Omental fat pad (tissue), 4 donors: ENCODE results near the gene PHACTR3. TPM values are rescaled to one million over a fixed set of nuclear protein-coding genes. Genes with fewer than 3 reads are reported as not detected.

Source experiments
- ATAC-seq: fragments of 150-250 bp; one replicate; pipeline ENCODE4 v1.9.1; 2016; ENCODE audit warnings: mild to moderate bottlenecking, moderate library complexity; ENCODE audit not compliant: low FRiP score
- DNase-seq: peaks from one replicate; pipeline ENCODE4 v3.0.0-alpha.2; 2019; ENCODE audit warnings: low spot score
- total RNA-seq, 4 donors: library from RNA; depleted of rRNA; stranded (reverse); fragments of >200 nt; gene quantifications; one replicate each; pipeline ENCODE4 v1.1.0, GENCODE V29; 2016
- TF ChIP-seq, protein P1 (sequence below), 3 donors: fragments of 450-650 bp; IDR thresholded peaks; one replicate each; pipeline ENCODE4 v1.5.1; 2016 to 2017; ENCODE audit warnings: antibody characterized with exemption in 3 of 3, mild to moderate bottlenecking in 3 of 3, moderate library complexity in 2 of 3

The PHACTR3 gene
- total RNA-seq, 4 donors from 2014 or later, result 0.19 to 10.6 (median 1.4) TPM; not detected in 1

- DNase-seq, result no peak
- TF ChIP-seq, protein P1, sequence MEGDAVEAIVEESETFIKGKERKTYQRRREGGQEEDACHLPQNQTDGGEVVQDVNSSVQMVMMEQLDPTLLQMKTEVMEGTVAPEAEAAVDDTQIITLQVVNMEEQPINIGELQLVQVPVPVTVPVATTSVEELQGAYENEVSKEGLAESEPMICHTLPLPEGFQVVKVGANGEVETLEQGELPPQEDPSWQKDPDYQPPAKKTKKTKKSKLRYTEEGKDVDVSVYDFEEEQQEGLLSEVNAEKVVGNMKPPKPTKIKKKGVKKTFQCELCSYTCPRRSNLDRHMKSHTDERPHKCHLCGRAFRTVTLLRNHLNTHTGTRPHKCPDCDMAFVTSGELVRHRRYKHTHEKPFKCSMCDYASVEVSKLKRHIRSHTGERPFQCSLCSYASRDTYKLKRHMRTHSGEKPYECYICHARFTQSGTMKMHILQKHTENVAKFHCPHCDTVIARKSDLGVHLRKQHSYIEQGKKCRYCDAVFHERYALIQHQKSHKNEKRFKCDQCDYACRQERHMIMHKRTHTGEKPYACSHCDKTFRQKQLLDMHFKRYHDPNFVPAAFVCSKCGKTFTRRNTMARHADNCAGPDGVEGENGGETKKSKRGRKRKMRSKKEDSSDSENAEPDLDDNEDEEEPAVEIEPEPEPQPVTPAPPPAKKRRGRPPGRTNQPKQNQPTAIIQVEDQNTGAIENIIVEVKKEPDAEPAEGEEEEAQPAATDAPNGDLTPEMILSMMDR (IDR thresholded peaks at IDR 0.05), result no peak
- no peak for ATAC-seq
These were observed 139.0 kb downstream of the PHACTR3 start for GRCh38 chr20:59743308-59743707.

DNA sequence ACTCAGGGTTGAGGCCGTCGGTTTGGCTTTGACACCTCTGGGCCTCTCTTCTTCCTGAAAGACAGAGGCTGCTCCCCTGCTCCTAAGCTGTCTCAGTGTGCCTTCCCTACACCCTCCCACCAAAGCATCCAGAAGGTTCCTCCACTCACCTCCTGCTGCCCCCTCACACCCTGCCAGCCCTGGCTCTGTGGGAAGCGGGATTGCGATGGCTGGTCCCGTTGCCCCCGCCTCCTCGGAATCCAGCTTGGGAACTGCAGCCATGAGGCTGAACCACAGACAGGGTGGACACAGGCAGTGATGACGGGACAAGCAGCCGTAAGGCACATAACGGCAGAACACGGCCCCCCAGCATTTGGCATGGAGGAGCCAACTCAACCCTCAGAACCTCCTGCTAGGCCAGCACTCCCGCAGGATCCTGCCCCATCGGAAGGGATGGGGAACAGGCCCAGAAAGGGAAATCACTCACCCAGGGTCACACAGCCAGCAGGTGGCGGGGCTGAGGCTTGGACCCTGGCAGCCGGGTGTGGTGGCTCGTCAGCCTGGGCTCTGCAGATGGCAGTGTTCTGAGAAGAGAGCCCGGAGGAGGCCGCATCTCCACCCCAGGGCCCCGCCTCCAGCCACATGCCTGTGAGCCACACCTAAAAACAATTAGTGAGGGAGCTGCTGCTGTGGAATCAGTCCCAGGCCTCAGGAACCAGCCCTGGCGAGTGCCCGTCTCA lies 139.6 kb downstream of the PHACTR3 start:
- TF ChIP-seq, protein P1 (IDR thresholded peaks at IDR 0.05), result no peak
- DNase-seq (no peak), ATAC-seq (no peak)

DNA sequence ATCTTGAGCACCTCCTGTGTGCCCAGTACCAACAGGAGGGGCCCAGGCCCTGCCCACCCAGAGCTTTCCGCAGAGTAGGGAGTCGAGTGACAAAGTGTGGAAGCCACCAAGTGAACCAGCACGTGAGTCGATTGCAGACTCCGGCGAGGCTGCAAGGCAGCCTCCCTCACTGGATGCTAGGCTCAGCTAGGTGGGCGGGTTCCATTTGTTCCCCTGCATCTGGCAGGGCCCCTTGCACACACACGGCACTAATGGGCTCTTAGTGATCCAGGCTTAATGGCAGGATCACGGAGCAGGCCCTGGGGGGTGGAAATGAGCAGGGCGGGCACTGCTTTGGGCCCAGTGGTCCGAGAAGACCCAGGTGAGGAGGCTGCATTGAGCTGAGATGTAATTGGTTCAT lies 140.4 kb downstream of the PHACTR3 start:
- TF ChIP-seq, protein P1 (IDR thresholded peaks at IDR 0.05), result no peak
- DNase-seq (no peak), ATAC-seq (no peak)

- ATAC-seq (no peak), DNase-seq (no peak)
- TF ChIP-seq, protein P1 (IDR thresholded peaks at IDR 0.05), result no peak
These were observed 140.9 kb downstream of the PHACTR3 start for GRCh38 chr20:59745201-59745600.

DNA sequence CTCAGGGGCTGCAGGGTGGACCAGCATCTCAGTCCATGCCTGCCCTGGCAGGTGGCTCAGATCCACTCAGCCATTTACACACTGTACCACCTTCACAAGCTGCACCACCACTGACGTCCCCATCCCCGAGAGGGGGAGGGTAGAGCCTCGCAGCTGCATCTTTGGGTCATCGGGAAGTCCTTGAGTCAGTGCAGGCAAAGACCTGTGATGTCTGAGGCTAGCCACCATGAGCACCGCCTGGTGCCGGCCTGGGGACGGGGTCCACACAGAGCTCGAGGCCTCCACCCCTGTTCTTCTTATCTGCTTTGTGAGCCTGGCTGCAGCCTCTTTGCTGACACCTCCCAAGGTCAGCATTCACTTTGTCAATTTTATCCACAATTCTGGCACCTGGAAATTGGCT lies 141.4 kb downstream of the PHACTR3 start:
- DNase-seq (no peak), ATAC-seq (no peak)
- TF ChIP-seq, protein P1 (IDR thresholded peaks at IDR 0.05), result no peak

- TF ChIP-seq, protein P1 (IDR thresholded peaks at IDR 0.05), result no peak
- no peak for DNase-seq
- no peak for ATAC-seq
These were observed 141.8 kb downstream of the PHACTR3 start for GRCh38 chr20:59746155-59746554.
